GF-D8 (cell line): Measurements from ENCODE around the gene CPT2.

ENCODE experiments used
- DNase-seq: peaks from one replicate; lab custom pipeline; 2025; lab: John Stamatoyannopoulos, UW

Gene CPT2

DNA sequence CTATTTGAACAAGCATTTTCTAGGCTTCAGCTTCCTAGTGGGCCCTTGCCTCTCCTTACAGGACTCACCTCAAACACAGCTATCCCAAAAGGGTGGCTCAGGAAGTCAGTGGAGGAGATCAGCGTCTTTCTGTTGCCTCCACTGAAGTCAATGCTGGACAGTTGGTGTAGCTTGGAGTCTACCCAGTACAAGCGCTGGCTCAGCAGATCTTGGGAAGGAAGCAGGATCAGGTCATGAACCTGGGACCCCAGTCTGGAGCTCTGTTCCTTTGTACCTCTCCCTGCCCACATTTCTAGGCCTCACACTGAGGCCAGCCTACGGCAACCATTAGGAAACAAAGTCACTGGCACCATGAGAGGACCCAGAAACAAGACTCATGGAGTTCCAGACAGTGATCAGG lies 65.4 kb downstream of the CPT2 start:
- no peak for DNase-seq
